CD14-positive monocyte (primary cell): ENCODE measurements around the gene DIDO1. TPM values are rescaled to one million over a fixed set of nuclear protein-coding genes. Genes with fewer than 3 reads are reported as not detected.
A peak's percentile ranks its signal among the peaks of the same experiment; 100 is the strongest.

ENCODE experiments used
- DNase-seq, 3 donors: peaks; one replicate each; pipeline ENCODE4 v3.0.0-alpha.2; 2011 to 2022
- H2AFZ ChIP-seq: 2 replicates; pipeline ENCODE4 v1.6.0; 2012; ENCODE audit warnings: mild to moderate bottlenecking, low read depth, low read length, inconsistent platforms; ENCODE audit not compliant: insufficient read depth, poor library complexity, severe bottlenecking
- H3K27ac ChIP-seq, 2 donors: 1 replicate in 1 of 2; 2 replicates in 1 of 2; pipeline ENCODE4 v1.5.1; 2012 to 2013; ENCODE audit warnings: low read length in 2 of 2, control low read depth in 1 of 2, inconsistent platforms in 1 of 2, low read depth in 1 of 2, mild to moderate bottlenecking in 1 of 2
- H3K27me3 ChIP-seq, 2 donors: one replicate each; pipeline versions ENCODE4 v1.6.0 to v1.6.1; 2011 to 2013; ENCODE audit warnings: low read length in 2 of 2; ENCODE audit not compliant: control insufficient read depth in 2 of 2, insufficient read depth in 2 of 2
- H3K36me3 ChIP-seq, 2 donors: replicated peaks in 1 of 2; 1 replicate in 1 of 2; 2 replicates in 1 of 2; pipeline versions ENCODE4 v1.5.1 to v1.6.1; 2012 to 2013; ENCODE audit warnings: low read length in 2 of 2, control low read depth in 1 of 2, inconsistent platforms in 1 of 2, mild to moderate bottlenecking in 1 of 2; ENCODE audit not compliant: insufficient read depth in 2 of 2, control insufficient read depth in 1 of 2
- H3K4me1 ChIP-seq, 2 donors: 1 replicate in 1 of 2; 2 replicates in 1 of 2; pipeline versions ENCODE4 v1.5.1 to v1.6.1; 2012 to 2013; ENCODE audit warnings: low read length in 2 of 2, control low read depth in 1 of 2, inconsistent platforms in 1 of 2, mild to moderate bottlenecking in 1 of 2, moderate library complexity in 1 of 2; ENCODE audit not compliant: insufficient read depth in 2 of 2, control insufficient read depth in 1 of 2
- H3K4me2 ChIP-seq: replicated peaks from 2 replicates; pipeline ENCODE3; 2012; ENCODE audit warnings: low read length, moderate library complexity, mild to moderate bottlenecking; ENCODE audit not compliant: poor library complexity, severe bottlenecking; ENCODE audit errors: extremely low read depth
- H3K4me3 ChIP-seq, 3 experiments: fragments of 200-600 bp in 1 of 3; sonication (generic) in 1 of 3; replicated peaks in 1 of 3; 1 replicate in 2 of 3; 2 replicates in 1 of 3; pipeline ENCODE4 v1.5.1; 2011 to 2013; ENCODE audit warnings: low read length in 3 of 3, mild to moderate bottlenecking in 3 of 3, control low read depth in 2 of 3, low read depth in 2 of 3, inconsistent platforms in 1 of 3, moderate library complexity in 1 of 3
- H3K79me2 ChIP-seq: 2 replicates; pipeline ENCODE4 v1.6.0; 2012; ENCODE audit warnings: mild to moderate bottlenecking, control low read depth, inconsistent platforms, low read length, moderate library complexity; ENCODE audit not compliant: insufficient read depth
- H3K9ac ChIP-seq: 2 replicates; pipeline ENCODE4 v1.6.0; 2017; ENCODE audit warnings: low read length, mild to moderate bottlenecking; ENCODE audit not compliant: insufficient read depth, poor library complexity, severe bottlenecking
- H3K9me3 ChIP-seq, 2 donors: replicated peaks in 1 of 2; 1 replicate in 1 of 2; 2 replicates in 1 of 2; pipeline versions ENCODE4 v1.5.1 to v1.6.1; 2012 to 2013; ENCODE audit warnings: low read length in 2 of 2, control low read depth in 1 of 2; ENCODE audit not compliant: control insufficient read depth in 1 of 2, insufficient read depth in 1 of 2
- H4K20me1 ChIP-seq: 2 replicates; pipeline ENCODE4 v1.6.0; 2012; ENCODE audit warnings: mild to moderate bottlenecking, low read length, control low read depth, moderate library complexity; ENCODE audit not compliant: insufficient read depth
- H3K27ac Mint-ChIP-seq, 7 donors: one replicate each; pipeline ENCODE4 v1.8.0; 2020; ENCODE audit warnings: mild to moderate bottlenecking in 7 of 7, mixed read lengths in 7 of 7, moderate library complexity in 6 of 7, inconsistent platforms in 2 of 7
- H3K27me3 Mint-ChIP-seq, 3 donors: one replicate each; pipeline ENCODE4 v1.8.0; 2021 to 2022; ENCODE audit warnings: low read depth in 3 of 3, mild to moderate bottlenecking in 3 of 3, mixed read lengths in 3 of 3, moderate library complexity in 3 of 3, inconsistent platforms in 1 of 3
- H3K36me3 Mint-ChIP-seq, 2 donors: one replicate each; pipeline ENCODE4 v1.8.0; 2020; ENCODE audit warnings: mixed read lengths in 2 of 2, inconsistent platforms in 1 of 2, mild to moderate bottlenecking in 1 of 2
- H3K4me1 Mint-ChIP-seq: one replicate; pipeline ENCODE4 v1.8.0; 2020; ENCODE audit warnings: mild to moderate bottlenecking, mixed read lengths
- H3K4me3 Mint-ChIP-seq, 2 donors: one replicate each; pipeline ENCODE4 v1.8.0; 2020; ENCODE audit warnings: mild to moderate bottlenecking in 2 of 2, mixed read lengths in 2 of 2, moderate library complexity in 1 of 2
- H3K9me3 Mint-ChIP-seq, 7 donors: one replicate each; pipeline ENCODE4 v1.8.0; 2020 to 2022; ENCODE audit warnings: mixed read lengths in 7 of 7, mild to moderate bottlenecking in 6 of 7, moderate library complexity in 6 of 7, inconsistent platforms in 2 of 7
- WGBS: methylation state at CpG from one replicate; pipeline ENCODE4 v1.1.5; 2013; ENCODE audit warnings: missing lambda C conversion rate; ENCODE audit not compliant: insufficient coverage; 5-methylcytosine and 5-hydroxymethylcytosine counted together
- intact Hi-C, 2 donors: fragments of 100-400 bp; cut with micrococcal nuclease; formaldehyde crosslinking; loops; one replicate each; pipeline versions ENCODE4 v1.15.0 to v1.15.1; 2023
- polyA plus RNA-seq, 3 donors: library from polyadenylated mRNA; depleted of rRNA in 1 of 3; unstranded in 2 of 3; stranded (reverse) in 1 of 3; fragments of 300-500 nt in 2 of 3; fragments of >200 nt in 1 of 3; fragmentation: Illumina TruSeq in 2 of 3; gene quantifications; 1 replicate in 2 of 3; 2 replicates in 1 of 3; pipeline ENCODE4 v1.2.3, GENCODE V29; 2012 to 2021
- TF ChIP-seq, protein P1 (sequence below): fragments of 200-600 bp; IDR thresholded peaks from one replicate; pipeline ENCODE4 v1.8.0; 2022; ENCODE audit warnings: antibody characterized with exemption, mild to moderate bottlenecking

The DIDO1 gene
- polyA plus RNA-seq, 3 donors, result 8.5 to 23.8 (median 12.9) TPM

DNA sequence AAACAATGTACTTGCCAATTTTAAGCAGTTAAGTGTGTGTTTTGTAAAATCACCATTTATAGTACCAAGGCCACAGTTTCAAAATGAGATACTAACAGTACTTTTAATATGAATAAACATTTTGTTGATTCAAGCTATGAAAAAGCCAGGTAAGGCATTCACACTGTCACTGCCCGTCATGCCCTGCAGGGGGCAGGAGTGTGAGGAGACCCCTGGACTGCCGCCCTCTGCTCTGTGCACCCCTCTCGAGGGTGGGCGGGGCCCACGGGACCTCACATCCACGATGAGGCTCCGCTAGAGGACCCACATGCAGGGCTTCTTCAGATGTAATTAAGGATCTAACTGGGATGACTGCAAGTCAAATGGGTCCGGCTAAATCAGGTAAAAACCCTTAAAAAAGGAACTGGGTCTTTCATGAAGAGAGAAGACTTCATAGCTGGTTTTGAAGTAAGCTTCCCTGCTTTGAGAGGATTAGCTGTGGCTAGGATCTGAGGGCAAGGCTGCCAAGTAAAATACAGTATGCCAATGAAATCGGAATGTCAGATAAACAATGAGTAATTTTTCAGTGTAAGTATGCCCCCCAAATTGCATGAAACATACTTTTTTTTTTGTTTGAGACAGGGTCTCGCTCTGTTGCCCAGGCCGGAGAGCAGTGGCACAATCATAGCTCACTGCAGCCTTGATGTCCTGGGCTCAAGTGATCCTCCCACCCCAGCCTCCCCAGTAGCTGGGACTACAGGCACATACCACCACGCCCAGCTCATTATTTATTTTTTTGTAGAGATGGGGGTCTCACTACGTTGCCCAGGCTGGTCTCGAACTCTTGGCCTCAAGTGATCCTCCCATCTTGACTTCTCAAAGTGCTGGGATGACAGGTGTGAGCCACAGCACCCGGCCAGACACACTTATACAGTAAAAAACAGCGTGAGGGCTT lies 18.7 kb downstream of the DIDO1 start:
- TF ChIP-seq, protein P1, sequence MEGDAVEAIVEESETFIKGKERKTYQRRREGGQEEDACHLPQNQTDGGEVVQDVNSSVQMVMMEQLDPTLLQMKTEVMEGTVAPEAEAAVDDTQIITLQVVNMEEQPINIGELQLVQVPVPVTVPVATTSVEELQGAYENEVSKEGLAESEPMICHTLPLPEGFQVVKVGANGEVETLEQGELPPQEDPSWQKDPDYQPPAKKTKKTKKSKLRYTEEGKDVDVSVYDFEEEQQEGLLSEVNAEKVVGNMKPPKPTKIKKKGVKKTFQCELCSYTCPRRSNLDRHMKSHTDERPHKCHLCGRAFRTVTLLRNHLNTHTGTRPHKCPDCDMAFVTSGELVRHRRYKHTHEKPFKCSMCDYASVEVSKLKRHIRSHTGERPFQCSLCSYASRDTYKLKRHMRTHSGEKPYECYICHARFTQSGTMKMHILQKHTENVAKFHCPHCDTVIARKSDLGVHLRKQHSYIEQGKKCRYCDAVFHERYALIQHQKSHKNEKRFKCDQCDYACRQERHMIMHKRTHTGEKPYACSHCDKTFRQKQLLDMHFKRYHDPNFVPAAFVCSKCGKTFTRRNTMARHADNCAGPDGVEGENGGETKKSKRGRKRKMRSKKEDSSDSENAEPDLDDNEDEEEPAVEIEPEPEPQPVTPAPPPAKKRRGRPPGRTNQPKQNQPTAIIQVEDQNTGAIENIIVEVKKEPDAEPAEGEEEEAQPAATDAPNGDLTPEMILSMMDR, result peak; percentile 75
- H3K36me3 Mint-ChIP-seq, result peaks cover 91 to 99% of the 10 kb centered on the region in 2 donors
- no peak overlapping the region for H3K27ac ChIP-seq
- H4K20me1 ChIP-seq, result peaks cover 88% of the 10 kb centered on the region
- peaks cover 97 to 100% of the 10 kb centered on the region in 2 donors for H3K36me3 ChIP-seq
- H2AFZ ChIP-seq, result no peak overlapping the region
- H3K9ac ChIP-seq, result no peak overlapping the region
- no peaks in the 10 kb centered on the region for H3K9me3 Mint-ChIP-seq
- peaks cover 52% of the 10 kb centered on the region for H3K79me2 ChIP-seq
- intact Hi-C loops, result no loop called here
- H3K27ac Mint-ChIP-seq, result peak overlapping the region in 2 of 7 donors; percentile 10 to 25
- H3K4me1 Mint-ChIP-seq, result no peaks in the 10 kb centered on the region
- DNase-seq, result no peak
- no peak overlapping the region for H3K4me3 ChIP-seq
- no peak overlapping the region for H3K4me3 Mint-ChIP-seq
- no peak overlapping the region for H3K4me2 ChIP-seq
- H3K27me3 Mint-ChIP-seq, result peaks cover 0 to 4% (median 0%) of the 10 kb centered on the region in 3 donors
- no peaks in the 10 kb centered on the region for H3K27me3 ChIP-seq
- H3K4me1 ChIP-seq, result no peaks in the 10 kb centered on the region
- H3K9me3 ChIP-seq, result no peaks in the 10 kb centered on the region
- 72% methylated on average over 12 of the region's 16 CpGs for WGBS

DNA sequence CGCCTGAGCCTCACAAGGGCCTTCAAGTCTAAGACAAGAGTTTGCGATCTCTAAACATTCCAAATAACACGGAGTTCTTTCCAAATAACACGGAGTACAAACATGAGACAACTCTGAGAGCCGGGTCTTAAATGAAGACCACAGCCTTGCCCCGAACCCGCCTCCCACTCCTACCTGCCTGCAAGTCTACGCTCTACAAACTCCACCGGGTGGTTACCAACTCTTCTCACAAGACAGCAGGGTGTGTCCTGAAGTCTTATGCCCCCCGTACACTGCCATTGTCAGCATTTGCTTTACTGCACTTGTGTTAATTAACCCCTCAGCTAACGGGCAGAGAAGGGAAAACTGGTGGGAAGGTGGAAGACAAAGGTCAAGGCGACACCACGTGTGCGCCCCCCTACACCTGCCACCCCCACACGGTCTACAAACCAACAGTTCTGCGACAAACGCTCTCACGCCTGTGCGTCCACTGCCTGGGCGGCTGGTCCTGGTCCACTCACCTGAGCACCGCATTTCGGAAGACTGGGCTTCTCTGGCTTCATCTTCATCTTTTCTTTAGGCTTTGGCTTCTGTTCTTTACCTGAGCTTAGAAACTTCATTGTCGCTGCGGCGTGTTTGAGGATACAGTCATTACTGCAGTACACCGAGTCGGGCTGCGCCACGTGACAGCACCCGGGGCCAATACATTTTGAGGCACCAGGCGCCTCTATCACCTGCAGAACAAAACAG lies 19.5 kb downstream of the DIDO1 start:
- WGBS, result 92% methylated on average over 22 of the region's 31 CpGs
- Mint-ChIP-seq H3K36me3 (peaks cover 95 to 100% of the 10 kb centered on the region in 2 donors), H3K27ac (peak overlapping the region in 3 of 7 donors; percentile 10 to 34 (median 32)), H3K9me3 (no peaks in the 10 kb centered on the region), H3K27me3 (peaks cover 0 to 4% (median 0%) of the 10 kb centered on the region in 3 donors), H3K4me3 (no peak overlapping the region), H3K4me1 (no peaks in the 10 kb centered on the region)
- H3K9ac ChIP-seq, result no peak overlapping the region
- no peak for DNase-seq
- no peaks in the 10 kb centered on the region for H3K27me3 ChIP-seq
- H3K36me3 ChIP-seq, result peaks cover 97 to 100% of the 10 kb centered on the region in 2 donors
- peaks cover 44% of the 10 kb centered on the region for H3K79me2 ChIP-seq
- peaks cover 84% of the 10 kb centered on the region for H4K20me1 ChIP-seq
- intact Hi-C loops, result no loop called here
- H3K9me3 ChIP-seq, result no peaks in the 10 kb centered on the region
- H2AFZ ChIP-seq, result no peak overlapping the region
- no peaks in the 10 kb centered on the region for H3K4me1 ChIP-seq
- H3K27ac ChIP-seq, result no peak overlapping the region
- no peak overlapping the region for H3K4me2 ChIP-seq
- no peak overlapping the region for H3K4me3 ChIP-seq
- TF ChIP-seq, protein P1, result no peak
